ENCODE results near the gene TGM2. TPM values are rescaled to one million over a fixed set of nuclear protein-coding genes. Genes with fewer than 3 reads are reported as not detected.
A peak's percentile ranks its signal among the peaks of the same experiment; 100 is the strongest.

TGM2 gene
- total RNA-seq, 1 experiment from 2014 or later, result 138 TPM

DNA sequence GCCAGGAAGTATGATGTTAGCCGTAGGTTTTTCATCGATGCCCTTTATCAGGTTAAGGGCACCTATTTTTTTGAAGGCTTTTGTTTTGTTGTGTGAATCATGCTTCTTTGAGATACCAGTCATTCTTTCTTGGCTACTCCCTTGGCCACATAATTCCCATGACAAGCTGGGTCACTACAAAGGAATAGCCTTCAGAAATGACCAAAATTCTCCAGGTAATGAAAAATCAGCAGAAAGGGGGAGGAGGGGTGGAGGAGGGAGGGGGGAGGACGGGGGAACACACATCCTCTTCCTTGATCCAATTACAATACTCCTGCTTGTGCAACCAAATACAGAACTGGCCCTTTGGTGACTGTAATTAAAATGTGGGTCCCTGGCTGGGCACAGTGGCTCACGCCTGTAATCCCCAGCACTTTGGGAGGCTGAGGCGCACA lies 21.7 kb upstream of the TGM2 start:
- Histone ChIP-seq H3K36me3 (ENCODE audit: control insufficient read depth, insufficient read depth, low read length) (no peaks in the 10 kb centered on the region), H3K27me3 (replicated peaks; ENCODE audit: control insufficient read depth, insufficient read depth, low read length) (no peaks in the 10 kb centered on the region), H3K4me1 (peaks cover 13% of the 10 kb centered on the region), H3K9me3 (no peaks in the 10 kb centered on the region), H3K4me3 (ENCODE audit: low read depth, low read length) (no peak overlapping the region)
- Mint-ChIP-seq H3K4me1 (ENCODE audit: low read depth, unreplicated experiment) (peaks cover 17% of the 10 kb centered on the region), H3K4me3 (ENCODE audit: unreplicated experiment) (no peak overlapping the region), H3K27me3 (ENCODE audit: insufficient read depth, unreplicated experiment) (no peaks in the 10 kb centered on the region), H3K9me3 (ENCODE audit: unreplicated experiment) (no peaks in the 10 kb centered on the region), H3K36me3 (ENCODE audit: insufficient read depth, unreplicated experiment) (no peaks in the 10 kb centered on the region), H3K27ac (ENCODE audit: unreplicated experiment) (no peak overlapping the region)
- TF ChIP-seq CTCF (IDR thresholded peaks at IDR 0.05; ENCODE audit: insufficient read depth in 1 of 2, low read depth in 1 of 2, low read length in 1 of 2, severe bottlenecking in 1 of 2, unreplicated experiment in 1 of 2), result no peak
- POLR2A ChIA-PET, result interaction anchor here (0.6 kb wide), 1 partner anchor 937 kb away, joined by 7 read pairs; no protein-coding TSS in a partner anchor
- DNase-seq, result peak in 1 of 2 experiments; percentile 16
- CTCF ChIA-PET, result interaction anchor here (1.1 kb wide), 1 partner anchor 77 kb away, joined by 3 read pairs; no protein-coding TSS in a partner anchor
- intact Hi-C loops (cut with micrococcal nuclease; ENCODE audit: unreplicated experiment), result loop anchor here (2.0 kb wide), 1 partner anchor 34 kb away; no protein-coding TSS in a partner anchor
- no TSS peak for BruUV-seq (replicated peaks)

DNA sequence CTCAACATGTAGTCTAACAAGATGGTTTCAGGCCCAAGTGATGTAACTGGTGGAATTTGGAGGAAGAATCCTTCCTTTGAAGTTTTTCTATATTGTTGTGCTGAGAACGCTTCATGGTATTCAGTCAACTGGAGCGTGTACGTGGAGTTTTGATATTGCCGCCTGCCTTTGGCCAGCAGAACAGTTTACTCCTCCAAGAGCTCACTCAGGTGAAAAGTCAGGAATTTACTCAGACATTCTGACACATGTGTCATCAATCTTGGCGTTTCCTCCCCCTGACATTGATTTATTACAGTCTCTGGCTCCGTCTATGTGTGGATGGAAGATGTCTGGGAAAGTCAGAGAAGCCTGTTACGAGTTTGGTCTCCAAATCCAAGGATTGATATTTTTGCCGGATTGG lies 19.0 kb upstream of the TGM2 start:
- no peak for TF ChIP-seq CTCF (IDR thresholded peaks at IDR 0.05; ENCODE audit: insufficient read depth in 1 of 2, low read depth in 1 of 2, low read length in 1 of 2, severe bottlenecking in 1 of 2, unreplicated experiment in 1 of 2)
- H3K4me1 ChIP-seq, result peaks cover 19% of the 10 kb centered on the region

DNA sequence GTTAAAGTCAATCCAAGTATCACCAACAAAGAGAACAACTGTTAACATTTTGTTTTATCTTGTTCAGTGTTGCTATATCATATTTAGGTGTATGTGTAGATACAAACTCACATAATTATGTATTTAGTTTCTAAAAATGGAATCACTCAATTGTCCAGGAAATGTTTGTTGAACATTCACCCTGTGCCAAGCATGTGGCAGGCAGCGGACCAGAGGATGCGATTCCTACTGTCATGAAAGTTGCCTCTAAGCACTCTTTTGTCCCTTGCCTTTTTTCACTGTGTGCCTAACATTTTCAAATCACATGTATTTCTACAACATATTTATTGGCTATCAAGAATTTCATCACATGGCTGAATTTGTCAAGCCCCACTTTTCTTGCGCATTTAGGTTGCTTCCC lies 16.9 kb upstream of the TGM2 start:
- no peaks in the 10 kb centered on the region for H3K9me3 Mint-ChIP-seq (ENCODE audit: unreplicated experiment)
- Histone ChIP-seq H3K36me3 (ENCODE audit: control insufficient read depth, insufficient read depth, low read length) (no peaks in the 10 kb centered on the region), H3K9me3 (no peaks in the 10 kb centered on the region), H3K4me1 (peaks cover 19% of the 10 kb centered on the region), H3K4me3 (ENCODE audit: low read depth, low read length) (no peak overlapping the region), H3K27me3 (replicated peaks; ENCODE audit: control insufficient read depth, insufficient read depth, low read length) (no peaks in the 10 kb centered on the region)
- DNase-seq, result no peak
- no peaks in the 10 kb centered on the region for H3K36me3 Mint-ChIP-seq (ENCODE audit: insufficient read depth, unreplicated experiment)
- ChIA-PET POLR2A (no interaction called here), CTCF (interaction anchor here (1.4 kb wide), 1 partner anchor 39 kb away, joined by 3 read pairs; no protein-coding TSS in a partner anchor)
- H3K27ac Mint-ChIP-seq (ENCODE audit: unreplicated experiment), result no peak overlapping the region
- H3K27me3 Mint-ChIP-seq (ENCODE audit: insufficient read depth, unreplicated experiment), result no peaks in the 10 kb centered on the region
- TF ChIP-seq CTCF (IDR thresholded peaks at IDR 0.05; ENCODE audit: insufficient read depth in 1 of 2, low read depth in 1 of 2, low read length in 1 of 2, severe bottlenecking in 1 of 2, unreplicated experiment in 1 of 2), result no peak
- peaks cover 17% of the 10 kb centered on the region for H3K4me1 Mint-ChIP-seq (ENCODE audit: low read depth, unreplicated experiment)
- no peak overlapping the region for H3K4me3 Mint-ChIP-seq (ENCODE audit: unreplicated experiment)
- BruUV-seq (replicated peaks), result no TSS peak
- intact Hi-C loops (cut with micrococcal nuclease; ENCODE audit: unreplicated experiment), result no loop called here

More for the DNA sequence above, 19.0 kb upstream of the TGM2 start:
- POLR2A ChIA-PET, result no interaction called here
- Mint-ChIP-seq H3K36me3 (ENCODE audit: insufficient read depth, unreplicated experiment) (no peaks in the 10 kb centered on the region), H3K27ac (ENCODE audit: unreplicated experiment) (peak overlapping the region; percentile 8), H3K9me3 (ENCODE audit: unreplicated experiment) (no peaks in the 10 kb centered on the region), H3K4me1 (ENCODE audit: low read depth, unreplicated experiment) (peaks cover 17% of the 10 kb centered on the region), H3K4me3 (ENCODE audit: unreplicated experiment) (no peak overlapping the region), H3K27me3 (ENCODE audit: insufficient read depth, unreplicated experiment) (no peaks in the 10 kb centered on the region)
- BruUV-seq (replicated peaks), result no TSS peak
- DNase-seq, result peak; percentile 69 to 77
- H3K27me3 ChIP-seq (replicated peaks; ENCODE audit: control insufficient read depth, insufficient read depth, low read length), result no peaks in the 10 kb centered on the region
- no peak overlapping the region for H3K4me3 ChIP-seq (ENCODE audit: low read depth, low read length)
- H3K9me3 ChIP-seq, result no peaks in the 10 kb centered on the region
- intact Hi-C loops (cut with micrococcal nuclease; ENCODE audit: unreplicated experiment), result no loop called here
- no peaks in the 10 kb centered on the region for H3K36me3 ChIP-seq (ENCODE audit: control insufficient read depth, insufficient read depth, low read length)
- CTCF ChIA-PET, result interaction anchor here (1.0 to 1.3 kb wide), 2 partner anchors 11 to 37 kb away, joined by 3 to 5 read pairs; no protein-coding TSS in a partner anchor

Measured in Caco-2 (cell line).